ENCODE data around the gene CD96. TPM values are rescaled to one million over a fixed set of nuclear protein-coding genes. Genes with fewer than 3 reads are reported as not detected.
A peak's percentile ranks its signal among the peaks of the same experiment; 100 is the strongest.

CD96 gene
- total and polyA plus RNA-seq, 4 donors, result 0.69 to 3.1 (median 2.4) TPM

DNA sequence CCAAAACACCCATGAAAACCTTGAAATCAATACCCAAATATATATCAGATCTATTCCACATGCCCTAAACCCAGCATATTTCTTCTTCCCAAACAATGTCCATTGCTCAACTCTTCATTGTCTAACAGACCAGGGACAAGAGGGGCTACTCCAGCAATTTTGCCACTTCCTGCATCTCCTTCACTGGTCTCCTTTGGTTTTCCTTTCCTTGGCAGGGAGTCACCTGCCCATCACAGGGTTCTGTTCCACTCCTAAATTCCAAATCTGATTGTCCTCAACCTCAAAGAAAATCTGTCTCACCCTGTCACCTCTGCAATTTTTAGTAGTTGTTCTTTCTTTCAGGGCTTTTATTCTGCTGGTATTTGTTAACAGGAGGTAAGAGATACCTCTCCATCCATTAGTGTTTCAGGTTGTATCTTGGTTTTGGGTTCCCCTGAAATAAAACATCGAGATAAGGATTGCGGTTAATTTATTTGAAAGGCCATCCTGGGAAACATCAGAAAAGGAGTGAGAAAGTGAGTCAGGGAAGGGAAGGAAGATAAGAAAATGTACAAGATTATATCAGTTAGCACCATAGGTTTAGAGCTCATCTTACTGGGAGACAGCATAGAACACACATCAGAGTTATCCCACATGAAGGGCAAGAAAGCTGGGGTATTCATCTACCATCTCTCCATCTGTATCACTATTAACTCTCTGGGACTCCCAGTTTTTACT lies 39.6 kb downstream of the CD96 start:
- Histone ChIP-seq H3K4me1 (ENCODE audit: control insufficient read depth in 5 of 5, insufficient read depth in 5 of 5, low read length in 5 of 5) (no peaks in the 10 kb centered on the region), H3K9ac (ENCODE audit: insufficient read depth in 1 of 2, low read length in 2 of 2) (no peak overlapping the region), H3K27ac (ENCODE audit: low read depth in 1 of 2, low read length in 1 of 2) (no peak overlapping the region), H3K36me3 (ENCODE audit: control insufficient read depth in 4 of 4, insufficient read depth in 4 of 4, low read length in 4 of 4) (no peaks in the 10 kb centered on the region), H3K9me3 (ENCODE audit: control insufficient read depth in 4 of 4, insufficient read depth in 3 of 4, low read length in 3 of 4) (no peaks in the 10 kb centered on the region), H3K27me3 (ENCODE audit: control insufficient read depth in 3 of 3, insufficient read depth in 3 of 3, low read length in 2 of 3) (no peaks in the 10 kb centered on the region), H3K4me3 (no peak overlapping the region)
- WGBS, 2 donors, result 90 to 93% methylated on average over 2 of the region's 2 CpGs
- DNase-seq, result no peak
- ATAC-seq (ENCODE audit: insufficient read depth, low FRiP score), result no peak
- TF ChIP-seq, protein P1, sequence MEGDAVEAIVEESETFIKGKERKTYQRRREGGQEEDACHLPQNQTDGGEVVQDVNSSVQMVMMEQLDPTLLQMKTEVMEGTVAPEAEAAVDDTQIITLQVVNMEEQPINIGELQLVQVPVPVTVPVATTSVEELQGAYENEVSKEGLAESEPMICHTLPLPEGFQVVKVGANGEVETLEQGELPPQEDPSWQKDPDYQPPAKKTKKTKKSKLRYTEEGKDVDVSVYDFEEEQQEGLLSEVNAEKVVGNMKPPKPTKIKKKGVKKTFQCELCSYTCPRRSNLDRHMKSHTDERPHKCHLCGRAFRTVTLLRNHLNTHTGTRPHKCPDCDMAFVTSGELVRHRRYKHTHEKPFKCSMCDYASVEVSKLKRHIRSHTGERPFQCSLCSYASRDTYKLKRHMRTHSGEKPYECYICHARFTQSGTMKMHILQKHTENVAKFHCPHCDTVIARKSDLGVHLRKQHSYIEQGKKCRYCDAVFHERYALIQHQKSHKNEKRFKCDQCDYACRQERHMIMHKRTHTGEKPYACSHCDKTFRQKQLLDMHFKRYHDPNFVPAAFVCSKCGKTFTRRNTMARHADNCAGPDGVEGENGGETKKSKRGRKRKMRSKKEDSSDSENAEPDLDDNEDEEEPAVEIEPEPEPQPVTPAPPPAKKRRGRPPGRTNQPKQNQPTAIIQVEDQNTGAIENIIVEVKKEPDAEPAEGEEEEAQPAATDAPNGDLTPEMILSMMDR (IDR thresholded peaks at IDR 0.05; ENCODE audit: control extremely low read depth, extremely low read depth), result no peak

DNA sequence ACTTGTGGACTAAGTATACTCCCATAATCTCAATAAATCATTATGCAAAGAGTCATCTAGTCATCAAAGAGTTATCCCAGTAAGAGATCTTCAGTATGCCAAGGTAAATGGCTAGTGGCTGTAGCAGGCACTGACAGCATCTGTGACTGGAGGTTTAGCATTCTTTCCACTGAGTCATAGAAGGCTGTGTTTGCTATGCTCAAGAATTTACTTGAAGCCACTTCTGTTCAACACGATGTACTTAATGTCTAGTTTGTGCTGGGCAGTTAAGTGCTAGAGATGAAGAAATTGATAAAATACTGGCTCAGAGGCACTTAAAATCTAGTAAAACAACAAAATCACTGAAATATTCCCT lies 40.1 kb downstream of the CD96 start:
- WGBS, 2 donors, result 57 to 94% methylated on average over 1 of the region's 1 CpG
- Histone ChIP-seq H3K36me3 (ENCODE audit: control insufficient read depth in 4 of 4, insufficient read depth in 4 of 4, low read length in 4 of 4) (no peaks in the 10 kb centered on the region), H3K9ac (ENCODE audit: insufficient read depth in 1 of 2, low read length in 2 of 2) (no peak overlapping the region), H3K9me3 (ENCODE audit: control insufficient read depth in 4 of 4, insufficient read depth in 3 of 4, low read length in 3 of 4) (no peaks in the 10 kb centered on the region), H3K27me3 (ENCODE audit: control insufficient read depth in 3 of 3, insufficient read depth in 3 of 3, low read length in 2 of 3) (no peaks in the 10 kb centered on the region), H3K27ac (ENCODE audit: low read depth in 1 of 2, low read length in 1 of 2) (no peak overlapping the region), H3K4me1 (ENCODE audit: control insufficient read depth in 5 of 5, insufficient read depth in 5 of 5, low read length in 5 of 5) (no peaks in the 10 kb centered on the region), H3K4me3 (no peak overlapping the region)
- peak in 2 of 3 donors; percentile 26 to 53 for DNase-seq
- TF ChIP-seq, protein P1 (IDR thresholded peaks at IDR 0.05; ENCODE audit: control extremely low read depth, extremely low read depth), result no peak
- ATAC-seq (ENCODE audit: insufficient read depth, low FRiP score), result peak; percentile 67

DNA sequence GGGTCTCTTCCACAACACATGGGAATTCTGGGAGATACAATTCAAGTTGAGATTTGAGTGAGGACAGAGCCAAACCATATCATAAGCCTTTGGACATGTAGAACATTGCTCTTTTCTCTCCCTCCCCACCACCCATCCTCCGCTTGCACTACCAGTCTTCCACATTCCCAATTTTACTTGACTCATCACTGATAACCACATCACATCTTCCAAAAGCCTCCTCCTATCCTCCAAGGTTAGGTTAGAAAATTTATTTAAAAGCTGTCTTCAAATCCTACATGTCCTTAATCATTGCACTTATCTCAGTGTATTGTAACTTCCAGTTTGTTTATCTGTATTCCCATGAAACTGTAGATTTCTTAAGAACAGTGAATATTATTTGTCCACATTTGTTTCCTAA lies 42.7 kb downstream of the CD96 start:
- ATAC-seq (ENCODE audit: insufficient read depth, low FRiP score), result no peak
- Histone ChIP-seq H3K27me3 (ENCODE audit: control insufficient read depth in 3 of 3, insufficient read depth in 3 of 3, low read length in 2 of 3) (no peaks in the 10 kb centered on the region), H3K36me3 (ENCODE audit: control insufficient read depth in 4 of 4, insufficient read depth in 4 of 4, low read length in 4 of 4) (no peaks in the 10 kb centered on the region), H3K27ac (ENCODE audit: low read depth in 1 of 2, low read length in 1 of 2) (no peak overlapping the region), H3K9me3 (ENCODE audit: control insufficient read depth in 4 of 4, insufficient read depth in 3 of 4, low read length in 3 of 4) (peaks cover 0 to 2% (median 0%) of the 10 kb centered on the region in 4 donors), H3K4me1 (ENCODE audit: control insufficient read depth in 5 of 5, insufficient read depth in 5 of 5, low read length in 5 of 5) (no peaks in the 10 kb centered on the region), H3K4me3 (no peak overlapping the region), H3K9ac (ENCODE audit: insufficient read depth in 1 of 2, low read length in 2 of 2) (no peak overlapping the region)
- no peak for DNase-seq
- TF ChIP-seq, protein P1 (IDR thresholded peaks at IDR 0.05; ENCODE audit: control extremely low read depth, extremely low read depth), result no peak
- WGBS, 2 donors, result 90 to 98% methylated on average over 1 of the region's 1 CpG

DNA sequence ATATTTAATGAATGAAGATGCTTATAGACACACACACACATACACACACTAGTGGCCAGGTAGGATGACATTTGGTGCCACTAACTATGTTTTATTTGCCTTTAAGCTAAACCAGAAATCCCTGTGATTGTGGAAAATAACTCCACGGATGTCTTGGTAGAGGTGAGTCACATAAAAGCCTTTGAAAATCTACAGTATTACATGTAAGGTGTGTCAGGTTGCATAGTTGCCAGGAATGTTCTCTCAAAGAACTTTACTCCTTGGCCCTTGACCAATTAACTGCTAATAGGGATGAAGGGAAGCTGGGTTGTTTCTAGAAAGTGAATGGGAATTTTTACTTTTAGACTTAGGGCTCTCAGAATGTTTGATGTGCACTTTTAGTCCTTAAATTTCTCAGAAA lies 43.2 kb downstream of the CD96 start:
- H3K36me3 ChIP-seq (ENCODE audit: control insufficient read depth in 4 of 4, insufficient read depth in 4 of 4, low read length in 4 of 4), result no peaks in the 10 kb centered on the region
- no peaks in the 10 kb centered on the region for H3K27me3 ChIP-seq (ENCODE audit: control insufficient read depth in 3 of 3, insufficient read depth in 3 of 3, low read length in 2 of 3)
- ATAC-seq (ENCODE audit: insufficient read depth, low FRiP score), result no peak
- H3K4me1 ChIP-seq (ENCODE audit: control insufficient read depth in 5 of 5, insufficient read depth in 5 of 5, low read length in 5 of 5), result no peaks in the 10 kb centered on the region
- no peak overlapping the region for H3K4me3 ChIP-seq
- TF ChIP-seq, protein P1 (IDR thresholded peaks at IDR 0.05; ENCODE audit: control extremely low read depth, extremely low read depth), result no peak
- WGBS, 2 donors, result 60 to 85% methylated on average over 1 of the region's 1 CpG
- peaks cover 0 to 2% (median 0%) of the 10 kb centered on the region in 4 donors for H3K9me3 ChIP-seq (ENCODE audit: control insufficient read depth in 4 of 4, insufficient read depth in 3 of 4, low read length in 3 of 4)
- H3K9ac ChIP-seq (ENCODE audit: insufficient read depth in 1 of 2, low read length in 2 of 2), result no peak overlapping the region
- H3K27ac ChIP-seq (ENCODE audit: low read depth in 1 of 2, low read length in 1 of 2), result no peak overlapping the region
- peak in 2 of 3 donors; percentile 45 to 69 for DNase-seq

Measured in lung (tissue), 12 donors.